ENCODE measurements around the gene PRDM8. TPM values are rescaled to one million over a fixed set of nuclear protein-coding genes. Genes with fewer than 3 reads are reported as not detected.

PRDM8 gene
- total RNA-seq, 1 donor from 2014 or later: 1.7 TPM

- TF ChIP-seq CTCF (IDR thresholded peaks at IDR 0.05): peak; percentile 90
- intact Hi-C loops (cut with DNase I): no loop called here
- H3K9me3 ChIP-seq: peaks cover 4% of the 10 kb centered on the region
- peaks cover 30% of the 10 kb centered on the region for H3K4me1 ChIP-seq
- DNase-seq (peak; percentile 91), ATAC-seq (peak; percentile 96)
- H3K27me3 ChIP-seq: peaks cover 52% of the 10 kb centered on the region
- no peaks in the 10 kb centered on the region for H3K36me3 ChIP-seq
- peak overlapping the region; percentile 42 for H3K27ac ChIP-seq
- peak overlapping the region; percentile 63 for H3K4me3 ChIP-seq
Observed at GRCh38 chr4:80184053-80184824, 13.1 kb upstream of the PRDM8 start.

GRCh38 chr4:80184825-80185756, 12.2 kb upstream of the PRDM8 start:
- no peak for TF ChIP-seq CTCF (IDR thresholded peaks at IDR 0.05)
- no peak for ATAC-seq
- Histone ChIP-seq H3K27ac (peak overlapping the region; percentile 42), H3K4me1 (peaks cover 30% of the 10 kb centered on the region), H3K4me3 (peak overlapping the region; percentile 63), H3K9me3 (no peaks in the 10 kb centered on the region), H3K36me3 (no peaks in the 10 kb centered on the region), H3K27me3 (peaks cover 60% of the 10 kb centered on the region)
- intact Hi-C loops (cut with DNase I): no loop called here
- no peak for DNase-seq

GRCh38 chr4:80185787-80186548, 11.3 kb upstream of the PRDM8 start:
- no peak overlapping the region for H3K4me3 ChIP-seq
- intact Hi-C loops (cut with DNase I): no loop called here
- DNase-seq: no peak
- peaks cover 69% of the 10 kb centered on the region for H3K27me3 ChIP-seq
- peaks cover 30% of the 10 kb centered on the region for H3K4me1 ChIP-seq
- no peaks in the 10 kb centered on the region for H3K9me3 ChIP-seq
- no peaks in the 10 kb centered on the region for H3K36me3 ChIP-seq
- ATAC-seq: no peak
- TF ChIP-seq CTCF (IDR thresholded peaks at IDR 0.05): no peak
- no peak overlapping the region for H3K27ac ChIP-seq

GRCh38 chr4:80186676-80187075, 10.6 kb upstream of the PRDM8 start:
- TF ChIP-seq CTCF (IDR thresholded peaks at IDR 0.05): no peak
- Histone ChIP-seq H3K36me3 (no peaks in the 10 kb centered on the region), H3K4me1 (peaks cover 30% of the 10 kb centered on the region), H3K4me3 (no peak overlapping the region), H3K9me3 (no peaks in the 10 kb centered on the region), H3K27me3 (peaks cover 75% of the 10 kb centered on the region), H3K27ac (no peak overlapping the region)
- intact Hi-C loops (cut with DNase I): no loop called here
- DNase-seq (no peak), ATAC-seq (no peak)

GRCh38 chr4:80187677-80188076, 9.6 kb upstream of the PRDM8 start:
- no peak for TF ChIP-seq CTCF (IDR thresholded peaks at IDR 0.05)
- Histone ChIP-seq H3K4me1 (peaks cover 28% of the 10 kb centered on the region), H3K27ac (no peak overlapping the region), H3K27me3 (peaks cover 82% of the 10 kb centered on the region), H3K4me3 (no peak overlapping the region), H3K9me3 (no peaks in the 10 kb centered on the region), H3K36me3 (no peaks in the 10 kb centered on the region)
- DNase-seq (no peak), ATAC-seq (no peak)
- intact Hi-C loops (cut with DNase I): no loop called here

Measured in upper lobe of right lung (tissue), 1 donor.